Loucy (cell line): ENCODE measurements around the gene COL23A1.

ENCODE experiments used
- H2AFZ ChIP-seq: fragments of 200-600 bp; sonication (generic); 2 replicates; pipeline ENCODE4 v1.6.0; 2016; ENCODE audit warnings: antibody characterized with exemption, mild to moderate bottlenecking, low read length, moderate library complexity
- H3F3A ChIP-seq: fragments of 200-600 bp; 2 replicates; pipeline ENCODE4 v1.6.0; 2016; ENCODE audit warnings: antibody characterized with exemption, low read depth, mild to moderate bottlenecking
- H3K27me3 ChIP-seq: fragments of 200-600 bp; sonication (generic); 2 replicates; pipeline ENCODE4 v1.6.1; 2014; ENCODE audit warnings: low read length, mild to moderate bottlenecking; ENCODE audit not compliant: insufficient read depth, poor library complexity, severe bottlenecking
- H3K36me3 ChIP-seq: fragments of 200-600 bp; sonication (generic); 2 replicates; pipeline ENCODE4 v1.6.1; 2016; ENCODE audit warnings: low read length; ENCODE audit not compliant: insufficient read depth
- H3K4me1 ChIP-seq: fragments of 200-600 bp; sonication (generic); 2 replicates; pipeline ENCODE4 v1.5.1; 2014; ENCODE audit warnings: low read length, mild to moderate bottlenecking; ENCODE audit not compliant: insufficient read depth, poor library complexity, severe bottlenecking
- H3K4me2 ChIP-seq: fragments of 200-600 bp; sonication (generic); 2 replicates; pipeline ENCODE4 v1.6.0; 2014; ENCODE audit warnings: antibody characterized with exemption, low read length, low read depth, mild to moderate bottlenecking; ENCODE audit not compliant: poor library complexity, severe bottlenecking
- H3K4me3 ChIP-seq: fragments of 200-600 bp; sonication (generic); 2 replicates; pipeline ENCODE4 v1.5.1; 2014; ENCODE audit warnings: low read length, mild to moderate bottlenecking, mixed read lengths; ENCODE audit not compliant: poor library complexity, severe bottlenecking
- H3K79me2 ChIP-seq: fragments of 200-600 bp; sonication (generic); 2 replicates; pipeline ENCODE4 v1.6.1; 2014; ENCODE audit warnings: low read length; ENCODE audit not compliant: insufficient read depth
- H3K9ac ChIP-seq: fragments of 200-600 bp; sonication (generic); 2 replicates; pipeline ENCODE4 v1.6.0; 2014; ENCODE audit warnings: mild to moderate bottlenecking, low read depth, low read length, moderate library complexity; ENCODE audit not compliant: poor library complexity, severe bottlenecking
- H3K9me2 ChIP-seq: fragments of 200-600 bp; sonication (generic); replicated peaks from 2 replicates; pipeline ENCODE4 v1.6.1; 2016; ENCODE audit warnings: low read depth, low read length, mixed read lengths
- H3K9me3 ChIP-seq: fragments of 200-600 bp; sonication (generic); 2 replicates; pipeline ENCODE4 v1.6.1; 2014; ENCODE audit warnings: mild to moderate bottlenecking, antibody characterized with exemption, low read length, low read depth; ENCODE audit not compliant: insufficient read depth
- H4K20me1 ChIP-seq: fragments of 200-600 bp; sonication (generic); 2 replicates; pipeline ENCODE4 v1.6.0; 2014; ENCODE audit warnings: antibody characterized with exemption, low read length, mild to moderate bottlenecking; ENCODE audit not compliant: insufficient read depth, poor library complexity, severe bottlenecking
- EZH2phosphoT487 ChIP-seq: fragments of 200-600 bp; IDR thresholded peaks from 2 replicates; pipeline ENCODE4 v1.6.1; 2018; ENCODE audit warnings: antibody characterized with exemption, mild to moderate bottlenecking, moderate library complexity, borderline replicate concordance
- TF ChIP-seq, protein P1 (sequence below): fragments of 200-600 bp; sonication (generic); conservative IDR thresholded peaks from 2 replicates; pipeline ENCODE4 v1.5.1; 2014; ENCODE audit warnings: mild to moderate bottlenecking, antibody characterized with exemption, low read length

Gene COL23A1

GRCh38 chr5:178331491-178331996, 258.6 kb downstream of the COL23A1 start:
- Histone ChIP-seq H3K9me2 (no peaks in the 10 kb centered on the region), H3K4me3 (no peak overlapping the region), H2AFZ (no peak overlapping the region), H3K9ac (no peak overlapping the region), H3K79me2 (no peaks in the 10 kb centered on the region), H4K20me1 (no peaks in the 10 kb centered on the region), H3F3A (no peaks in the 10 kb centered on the region), H3K4me2 (no peak overlapping the region), H3K4me1 (no peaks in the 10 kb centered on the region), H3K27me3 (no peaks in the 10 kb centered on the region), H3K36me3 (no peaks in the 10 kb centered on the region), H3K9me3 (no peaks in the 10 kb centered on the region)
- TF ChIP-seq EZH2phosphoT487, result no peak
- TF ChIP-seq, protein P1, sequence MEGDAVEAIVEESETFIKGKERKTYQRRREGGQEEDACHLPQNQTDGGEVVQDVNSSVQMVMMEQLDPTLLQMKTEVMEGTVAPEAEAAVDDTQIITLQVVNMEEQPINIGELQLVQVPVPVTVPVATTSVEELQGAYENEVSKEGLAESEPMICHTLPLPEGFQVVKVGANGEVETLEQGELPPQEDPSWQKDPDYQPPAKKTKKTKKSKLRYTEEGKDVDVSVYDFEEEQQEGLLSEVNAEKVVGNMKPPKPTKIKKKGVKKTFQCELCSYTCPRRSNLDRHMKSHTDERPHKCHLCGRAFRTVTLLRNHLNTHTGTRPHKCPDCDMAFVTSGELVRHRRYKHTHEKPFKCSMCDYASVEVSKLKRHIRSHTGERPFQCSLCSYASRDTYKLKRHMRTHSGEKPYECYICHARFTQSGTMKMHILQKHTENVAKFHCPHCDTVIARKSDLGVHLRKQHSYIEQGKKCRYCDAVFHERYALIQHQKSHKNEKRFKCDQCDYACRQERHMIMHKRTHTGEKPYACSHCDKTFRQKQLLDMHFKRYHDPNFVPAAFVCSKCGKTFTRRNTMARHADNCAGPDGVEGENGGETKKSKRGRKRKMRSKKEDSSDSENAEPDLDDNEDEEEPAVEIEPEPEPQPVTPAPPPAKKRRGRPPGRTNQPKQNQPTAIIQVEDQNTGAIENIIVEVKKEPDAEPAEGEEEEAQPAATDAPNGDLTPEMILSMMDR, result no peak

DNA sequence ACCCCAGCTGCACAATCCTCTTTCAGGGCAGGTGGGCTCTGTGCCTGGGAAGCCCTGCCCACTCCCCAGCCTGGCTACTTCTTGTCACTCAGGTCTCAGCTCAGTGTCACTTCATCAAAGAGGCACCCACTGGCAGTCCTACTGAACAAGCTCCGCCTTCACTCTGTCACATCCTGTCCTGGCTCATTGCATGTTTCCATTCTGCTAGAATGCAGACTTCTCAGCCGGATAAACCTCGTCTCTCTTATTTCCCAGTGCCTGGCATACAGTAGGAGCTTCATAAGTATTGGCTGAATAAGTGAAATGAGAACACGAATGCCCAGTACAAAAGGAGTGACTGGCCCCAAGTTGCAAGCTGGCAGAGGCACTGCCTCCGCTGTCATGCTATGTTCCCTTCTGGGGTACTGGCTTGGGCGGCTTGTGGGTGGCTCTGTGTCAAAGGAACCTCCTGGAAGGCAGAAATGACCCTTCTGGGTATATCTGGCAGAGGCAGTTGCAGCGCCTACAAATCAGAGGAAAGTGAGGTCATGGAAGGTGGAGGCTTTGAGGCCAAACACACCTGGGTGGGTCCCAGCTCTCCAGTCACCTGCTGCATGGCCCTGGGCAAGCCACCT, 259.3 kb downstream of the COL23A1 start:
- Histone ChIP-seq H3K27me3 (no peaks in the 10 kb centered on the region), H3K4me1 (no peaks in the 10 kb centered on the region), H3K4me3 (no peak overlapping the region), H3K9me2 (no peaks in the 10 kb centered on the region), H4K20me1 (no peaks in the 10 kb centered on the region), H3K79me2 (no peaks in the 10 kb centered on the region), H2AFZ (no peak overlapping the region), H3K9ac (no peak overlapping the region), H3K9me3 (no peaks in the 10 kb centered on the region), H3K36me3 (no peaks in the 10 kb centered on the region), H3K4me2 (no peak overlapping the region), H3F3A (no peaks in the 10 kb centered on the region)
- TF ChIP-seq EZH2phosphoT487, result no peak
- TF ChIP-seq, protein P1, result no peak

DNA sequence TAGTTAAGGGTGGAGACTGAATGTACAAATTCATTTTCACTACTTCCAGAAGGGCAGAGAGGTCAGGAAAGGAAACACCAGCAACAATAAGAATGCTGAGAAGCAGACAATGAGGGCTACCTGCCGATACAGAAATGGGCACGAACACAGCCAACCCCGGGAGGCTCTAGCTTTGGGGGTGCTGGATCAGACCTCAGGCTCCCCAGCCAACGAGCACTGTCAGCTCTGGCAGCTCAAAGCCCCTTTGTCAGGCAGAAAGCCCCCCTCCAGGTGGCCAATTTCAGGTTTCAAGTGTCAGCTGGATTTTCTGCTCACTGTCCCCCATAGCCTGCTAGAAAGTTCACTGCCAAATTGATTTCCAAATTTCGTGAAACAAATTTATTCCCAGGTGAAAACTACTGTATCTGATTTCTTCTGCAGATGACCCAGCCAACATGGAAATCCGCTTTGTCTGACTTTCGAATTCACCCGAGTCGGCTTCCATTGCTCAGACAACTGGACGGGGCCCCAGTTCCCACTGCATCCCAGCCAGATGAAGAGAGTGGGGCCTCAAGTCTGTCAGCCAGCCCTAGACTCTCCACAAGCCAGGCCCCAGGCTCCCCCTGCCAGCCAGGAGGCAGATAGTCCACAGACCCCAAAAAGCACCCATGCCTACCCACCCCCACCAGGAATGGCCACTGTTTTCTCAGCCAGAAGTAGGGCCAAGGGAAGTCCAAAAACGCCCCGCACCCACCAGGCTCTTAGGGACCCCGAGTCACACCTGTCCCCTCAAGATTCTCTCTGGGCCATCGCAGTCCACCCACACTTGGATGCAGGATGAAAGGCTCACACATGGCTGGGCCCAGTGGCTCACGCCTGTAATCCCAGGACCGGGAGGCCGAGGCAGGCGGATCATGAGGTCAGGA, 261.1 kb downstream of the COL23A1 start:
- TF ChIP-seq, protein P1, result no peak
- TF ChIP-seq EZH2phosphoT487, result no peak
- no peaks in the 10 kb centered on the region for H3K9me2 ChIP-seq
- H3F3A ChIP-seq, result no peaks in the 10 kb centered on the region
- H3K36me3 ChIP-seq, result no peaks in the 10 kb centered on the region
- no peak overlapping the region for H3K4me2 ChIP-seq
- H4K20me1 ChIP-seq, result no peaks in the 10 kb centered on the region
- H3K4me3 ChIP-seq, result no peak overlapping the region
- no peaks in the 10 kb centered on the region for H3K79me2 ChIP-seq
- H3K9ac ChIP-seq, result no peak overlapping the region
- H3K27me3 ChIP-seq, result no peaks in the 10 kb centered on the region
- H2AFZ ChIP-seq, result no peak overlapping the region
- H3K4me1 ChIP-seq, result no peaks in the 10 kb centered on the region
- H3K9me3 ChIP-seq, result no peaks in the 10 kb centered on the region
